Ishikawa (cell line): Measurements from ENCODE around the gene EDARADD.

Experiments used
- EGR1 ChIP-seq: IDR thresholded peaks from 2 replicates; pipeline ENCODE4 v1.6.1; 2012
- NFIC ChIP-seq: IDR thresholded peaks from 2 replicates; pipeline ENCODE4 v1.6.1; 2012
- TEAD4 ChIP-seq: IDR thresholded peaks from 2 replicates; pipeline ENCODE4 v1.6.1; 2012

DNA sequence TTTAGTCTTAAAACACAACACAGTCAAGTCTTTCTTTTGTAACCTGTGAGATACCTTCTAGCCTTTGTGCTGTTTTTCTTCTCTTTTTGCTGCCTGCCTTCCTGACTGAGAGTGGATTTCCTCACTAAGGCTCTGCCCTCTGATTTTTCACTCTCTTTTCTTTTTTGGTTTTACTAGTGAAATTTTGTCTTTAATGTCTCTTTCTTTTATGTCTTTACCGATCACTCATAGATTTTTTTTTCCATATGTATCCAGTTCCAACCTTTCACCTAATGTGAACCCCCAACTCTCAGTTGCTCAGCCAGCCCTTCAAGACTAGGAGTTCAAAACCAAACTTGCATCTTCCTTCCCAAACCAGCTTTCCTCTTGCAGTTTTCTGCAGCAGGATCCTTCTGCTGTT lies 136.2 kb downstream of the EDARADD start:
- TF ChIP-seq TEAD4 (no peak), EGR1 (no peak), NFIC (no peak)
